ENCODE data around the gene ZSCAN9. TPM values are rescaled to one million over a fixed set of nuclear protein-coding genes. Genes with fewer than 3 reads are reported as not detected.

The ZSCAN9 gene
- total RNA-seq, 3 donors from 2014 or later = 14.1 to 15.7 (median 14.9) TPM

DNA sequence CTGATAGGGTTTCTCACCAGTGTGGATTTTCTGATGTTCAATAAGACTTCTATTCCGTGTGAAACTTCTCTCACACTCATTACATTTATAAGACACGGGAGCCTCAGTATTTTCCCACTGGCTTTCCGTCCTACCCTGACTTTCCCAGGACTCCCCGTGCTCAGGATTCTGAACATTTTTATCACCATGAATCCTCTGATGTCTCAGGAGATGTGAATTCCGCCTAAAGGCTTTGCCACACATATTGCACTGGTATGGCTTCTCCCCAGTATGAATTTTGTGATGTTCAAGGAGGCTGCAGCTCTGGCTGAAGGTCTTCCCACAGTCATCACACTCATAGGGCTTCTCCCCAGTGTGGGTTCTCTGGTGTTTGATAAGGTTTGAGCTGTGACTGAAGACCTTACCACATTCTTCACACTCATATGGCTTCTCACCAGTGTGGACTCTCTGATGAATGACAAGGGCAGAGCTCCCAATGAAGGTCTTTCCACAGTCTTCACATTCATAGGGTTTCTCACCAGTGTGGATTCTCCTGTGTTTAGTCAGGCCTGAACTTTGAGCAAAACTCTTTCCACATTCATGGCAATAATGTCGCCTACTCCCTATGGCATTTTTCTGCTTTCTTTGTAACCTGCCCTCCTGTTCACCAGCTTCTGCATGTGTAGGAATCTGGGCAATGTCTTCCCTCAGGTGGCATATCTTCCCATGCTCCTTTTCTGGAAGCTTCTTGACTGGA is 20.3 kb downstream of the ZSCAN9 start:
- DNase-seq = no peak
- Histone ChIP-seq H3K4me1 (ENCODE audit: low read depth) (peaks cover under 1% of the 10 kb centered on the region), H3K9me3 (no peaks in the 10 kb centered on the region), H3K4me3 (no peak overlapping the region), H3K36me3 (ENCODE audit: low read depth) (no peaks in the 10 kb centered on the region)
- intact Hi-C loops (cut with DNase I, micrococcal nuclease) = no loop called here
- TF ChIP-seq CTCF (IDR thresholded peaks at IDR 0.05) = no peak
- ATAC-seq = no peak

DNA sequence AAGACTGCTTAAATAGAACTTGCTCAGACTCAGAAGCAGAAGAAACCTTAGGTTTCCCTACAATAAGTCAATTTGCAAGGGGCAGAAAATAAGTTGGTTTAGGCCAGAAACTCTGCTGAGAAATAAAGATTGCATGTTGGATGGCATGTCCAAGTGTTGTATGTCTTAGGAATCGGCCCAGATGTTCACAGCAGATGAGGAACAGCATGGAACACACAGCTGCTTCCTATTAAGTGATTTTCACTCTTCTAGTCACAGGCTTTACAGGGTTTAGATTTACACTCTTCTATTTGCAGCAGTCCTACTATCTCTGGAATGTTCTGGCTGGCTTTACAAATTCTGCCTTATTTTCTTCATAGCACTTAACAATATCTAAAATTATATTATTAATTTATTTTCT is 23.8 kb downstream of the ZSCAN9 start:
- intact Hi-C loops (cut with DNase I, micrococcal nuclease) = no loop called here
- TF ChIP-seq CTCF (IDR thresholded peaks at IDR 0.05) = no peak
- DNase-seq (no peak), ATAC-seq (no peak)
- Histone ChIP-seq H3K4me3 (no peak overlapping the region), H3K4me1 (ENCODE audit: low read depth) (peaks cover 9% of the 10 kb centered on the region), H3K9me3 (no peaks in the 10 kb centered on the region), H3K36me3 (ENCODE audit: low read depth) (no peaks in the 10 kb centered on the region)

GRCh38 chr6:28250747-28251146 is 25.7 kb downstream of the ZSCAN9 start:
- Histone ChIP-seq H3K36me3 (ENCODE audit: low read depth) (no peaks in the 10 kb centered on the region), H3K4me3 (no peak overlapping the region), H3K4me1 (ENCODE audit: low read depth) (peaks cover 9% of the 10 kb centered on the region), H3K9me3 (no peaks in the 10 kb centered on the region)
- DNase-seq (no peak), ATAC-seq (no peak)
- intact Hi-C loops (cut with DNase I, micrococcal nuclease) = no loop called here
- no peak for TF ChIP-seq CTCF (IDR thresholded peaks at IDR 0.05)

- intact Hi-C loops (cut with DNase I, micrococcal nuclease) = no loop called here
- H3K9me3 ChIP-seq = no peaks in the 10 kb centered on the region
- peaks cover 9% of the 10 kb centered on the region for H3K4me1 ChIP-seq (ENCODE audit: low read depth)
- TF ChIP-seq CTCF (IDR thresholded peaks at IDR 0.05) = no peak
- DNase-seq (peak in 2 of 3 donors; percentile 42 to 54), ATAC-seq (peak; percentile 72)
- H3K4me3 ChIP-seq = peak overlapping the region; percentile 88
- H3K36me3 ChIP-seq (ENCODE audit: low read depth) = no peaks in the 10 kb centered on the region
Measured at GRCh38 chr6:28251661-28252008, 26.6 kb downstream of the ZSCAN9 start.

- intact Hi-C loops (cut with DNase I, micrococcal nuclease) = no loop called here
- ATAC-seq = peak; percentile 99
- peak within 1 kb of the TSS; percentile 88 for H3K4me3 ChIP-seq
- H3K9me3 ChIP-seq = no peaks in the 10 kb centered on the region
- DNase-seq = peak; percentile 60 to 96 (median 69)
- no peak for TF ChIP-seq CTCF (IDR thresholded peaks at IDR 0.05)
- H3K4me1 ChIP-seq (ENCODE audit: low read depth) = peaks cover 9% of the 10 kb centered on the region
- H3K36me3 ChIP-seq (ENCODE audit: low read depth) = no peaks in the 10 kb centered on the region
Measured at GRCh38 chr6:28252009-28252975, 27.2 kb downstream of the ZSCAN9 start, which contains the start of gene ZKSCAN4. ZKSCAN4 (minus strand) TSS chr6:28252269; CDS start chr6:28251980, 289 bp downstream.
